Amygdala (tissue), 56 donors: ENCODE results near the gene RGS7.
"Not testable (repeated sequence)": the region's sequence is repeated elsewhere in the genome, so short reads cannot be mapped to it uniquely, and the experiment has no call there.

Experiments used
- DNase-seq, 56 donors: peaks; one replicate each; lab custom pipeline; 2025; lab: John Stamatoyannopoulos, UW

The RGS7 gene

GRCh38 chr1:241095847-241096246 lies 261.2 kb downstream of the RGS7 start:
- no peak for DNase-seq

- no peak for DNase-seq
Observed at GRCh38 chr1:241090798-241091197, 266.2 kb downstream of the RGS7 start.

GRCh38 chr1:241089066-241089465 lies 267.9 kb downstream of the RGS7 start:
- DNase-seq: not testable (repeated sequence)

- DNase-seq: not testable (repeated sequence)
Observed at GRCh38 chr1:241088075-241088474, 268.9 kb downstream of the RGS7 start.

- DNase-seq: no peak
Observed at GRCh38 chr1:241086686-241087085, 270.3 kb downstream of the RGS7 start.

GRCh38 chr1:241083285-241083684 lies 273.7 kb downstream of the RGS7 start:
- no peak for DNase-seq

- DNase-seq: no peak
Observed at GRCh38 chr1:241081473-241081872, 275.5 kb downstream of the RGS7 start.

GRCh38 chr1:241079459-241079858 lies 277.5 kb downstream of the RGS7 start:
- DNase-seq: no peak

GRCh38 chr1:241079047-241079446 lies 278.0 kb downstream of the RGS7 start:
- peak in 2 of 56 donors; percentile 1 to 3 for DNase-seq

- DNase-seq: peak in 31 of 56 donors; percentile 3 to 49 (median 9)
Observed at GRCh38 chr1:241077386-241078147, 279.4 kb downstream of the RGS7 start.

GRCh38 chr1:241074507-241074906 lies 282.5 kb downstream of the RGS7 start:
- DNase-seq: no peak

- DNase-seq: no peak
Observed at GRCh38 chr1:241068359-241068758, 288.6 kb downstream of the RGS7 start.

GRCh38 chr1:241063276-241063675 lies 293.7 kb downstream of the RGS7 start:
- no peak for DNase-seq

- DNase-seq: no peak
Observed at GRCh38 chr1:241061062-241061461, 295.9 kb downstream of the RGS7 start.

- no peak for DNase-seq
Observed at GRCh38 chr1:241048622-241049021, 308.4 kb downstream of the RGS7 start.

- no peak for DNase-seq
Observed at GRCh38 chr1:241045659-241046058, 311.3 kb downstream of the RGS7 start.

- DNase-seq: no peak
Observed at GRCh38 chr1:241034203-241034936, 322.6 kb downstream of the RGS7 start.

GRCh38 chr1:241024834-241025233 lies 332.2 kb downstream of the RGS7 start:
- DNase-seq: no peak

GRCh38 chr1:241022366-241022765 lies 334.6 kb downstream of the RGS7 start:
- DNase-seq: no peak

- DNase-seq: peak in 1 of 56 donors; percentile 4
Observed at GRCh38 chr1:241020851-241021697, 335.9 kb downstream of the RGS7 start.
